Psoas muscle (tissue), 8 donors: Measurements from ENCODE around the gene DDAH2. TPM values are rescaled to one million over a fixed set of nuclear protein-coding genes. Genes with fewer than 3 reads are reported as not detected.

Experiments
- ATAC-seq, 4 donors: fragments of 200-7000 bp; cut with Tn5 transposase; one replicate each; pipeline ENCODE4 v1.9.1; 2020; ENCODE audit warnings: moderate library complexity in 3 of 4, mild to moderate bottlenecking in 2 of 4
- DNase-seq, 2 donors: peaks; one replicate each; pipeline ENCODE4 v3.0.0-alpha.2; 2020
- H3K27ac ChIP-seq: fragments of 200-600 bp; one replicate; pipeline ENCODE4 v1.8.0; 2022
- H3K27me3 ChIP-seq, 3 donors: fragments of 200-600 bp in 1 of 3; one replicate each; pipeline versions ENCODE4 v1.6.1 to v1.8.0; 2013 to 2022; ENCODE audit warnings: low read length in 2 of 3, mild to moderate bottlenecking in 2 of 3, moderate library complexity in 1 of 3; ENCODE audit not compliant: insufficient read depth in 3 of 3
- H3K36me3 ChIP-seq, 2 donors: fragments of 200-600 bp in 1 of 2; one replicate each; pipeline versions ENCODE4 v1.6.1 to v1.8.0; 2013 to 2022; ENCODE audit warnings: low read depth in 1 of 2, mild to moderate bottlenecking in 1 of 2, moderate library complexity in 1 of 2; ENCODE audit not compliant: insufficient read depth in 1 of 2
- H3K4me1 ChIP-seq: fragments of 200-600 bp; one replicate; pipeline ENCODE4 v1.8.0; 2022
- H3K4me3 ChIP-seq: fragments of 200-600 bp; one replicate; pipeline ENCODE4 v1.8.0; 2022; ENCODE audit warnings: mild to moderate bottlenecking
- H3K9me3 ChIP-seq: fragments of 200-600 bp; one replicate; pipeline ENCODE4 v1.8.0; 2022
- WGBS, 3 donors: extraction: QIAGEN DNeasy Blood & Tissue Kit; methylation state at CpG; one replicate each; pipeline versions ENCODE4 v1.1.6 to v1.1.7; 2013; 5-methylcytosine and 5-hydroxymethylcytosine counted together
- intact Hi-C, 2 donors: fragments of 100-400 bp; cut with DNase I; formaldehyde crosslinking; loops; one replicate each; pipeline versions ENCODE4 v1.11.0 to v1.14.2; 2022
- polyA plus RNA-seq, 3 donors: library from polyadenylated mRNA; stranded (reverse); fragments of 200-250 nt; gene quantifications; one replicate each; pipeline ENCODE4 v1.2.3, GENCODE V29; 2013
- total RNA-seq, 4 donors: library from RNA; stranded (reverse); fragmentation: NEBNext Ultra II Directional in 2 of 4; extraction: Animal tissue kit (Norgen Biotek cat#: 25700) in 2 of 4; gene quantifications; one replicate each; pipeline versions ENCODE4 v1.2.1 to v1.2.4, GENCODE V29; 2021 to 2023
- TF ChIP-seq, protein P1 (sequence below): fragments of 200-600 bp; IDR thresholded peaks from one replicate; pipeline ENCODE4 v1.8.0; 2022; ENCODE audit warnings: antibody characterized with exemption
- donor health status: healthy with polysubstance abuse.
- donor health status: DM: no; HTN: no; CAD: no; lungs with moderate emphysema.
- donor health status: Bipolar disorder and iron deficiency.
- donor health status: healthy.
- donor health status: DM: yes; HTN: yes; CAD: no.
- donor health status: DM: no; HTN: no; CAD: no.
- donor health status: DM: no; HTN: no; CAD: no.
- donor health status: DM: yes; HTN: yes; CAD: no.

The DDAH2 gene
- total and polyA plus RNA-seq, 7 donors: 6.3 to 16.2 (median 11.1) TPM

DNA sequence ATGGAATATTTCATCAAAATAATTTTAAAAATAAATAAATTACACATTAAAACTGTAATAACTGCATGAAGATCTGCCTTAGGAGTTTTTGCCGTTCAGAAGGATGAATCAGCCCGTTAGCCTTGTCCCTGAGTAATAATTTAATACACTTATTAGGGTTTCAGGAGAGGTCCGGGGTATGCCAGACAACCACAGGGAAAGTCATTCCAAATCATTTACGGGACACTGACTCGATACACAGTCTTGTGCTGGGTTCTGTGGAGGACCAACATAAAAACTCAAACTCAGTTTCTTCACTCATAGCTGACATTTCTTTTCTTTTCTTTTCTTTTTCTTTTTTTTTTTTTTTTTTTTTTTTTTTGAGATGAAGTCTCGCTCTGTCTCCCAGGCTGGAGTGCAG, 23.2 kb downstream of the DDAH2 start:
- H3K4me1 ChIP-seq: peaks cover 18% of the 10 kb centered on the region
- TF ChIP-seq, protein P1, sequence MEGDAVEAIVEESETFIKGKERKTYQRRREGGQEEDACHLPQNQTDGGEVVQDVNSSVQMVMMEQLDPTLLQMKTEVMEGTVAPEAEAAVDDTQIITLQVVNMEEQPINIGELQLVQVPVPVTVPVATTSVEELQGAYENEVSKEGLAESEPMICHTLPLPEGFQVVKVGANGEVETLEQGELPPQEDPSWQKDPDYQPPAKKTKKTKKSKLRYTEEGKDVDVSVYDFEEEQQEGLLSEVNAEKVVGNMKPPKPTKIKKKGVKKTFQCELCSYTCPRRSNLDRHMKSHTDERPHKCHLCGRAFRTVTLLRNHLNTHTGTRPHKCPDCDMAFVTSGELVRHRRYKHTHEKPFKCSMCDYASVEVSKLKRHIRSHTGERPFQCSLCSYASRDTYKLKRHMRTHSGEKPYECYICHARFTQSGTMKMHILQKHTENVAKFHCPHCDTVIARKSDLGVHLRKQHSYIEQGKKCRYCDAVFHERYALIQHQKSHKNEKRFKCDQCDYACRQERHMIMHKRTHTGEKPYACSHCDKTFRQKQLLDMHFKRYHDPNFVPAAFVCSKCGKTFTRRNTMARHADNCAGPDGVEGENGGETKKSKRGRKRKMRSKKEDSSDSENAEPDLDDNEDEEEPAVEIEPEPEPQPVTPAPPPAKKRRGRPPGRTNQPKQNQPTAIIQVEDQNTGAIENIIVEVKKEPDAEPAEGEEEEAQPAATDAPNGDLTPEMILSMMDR: no peak
- intact Hi-C loops: no loop called here
- no peak for ATAC-seq
- H3K27me3 ChIP-seq: no peaks in the 10 kb centered on the region
- H3K36me3 ChIP-seq: peaks cover 0 to 6% of the 10 kb centered on the region in 2 donors
- no peak overlapping the region for H3K4me3 ChIP-seq
- no peaks in the 10 kb centered on the region for H3K9me3 ChIP-seq
- no peak overlapping the region for H3K27ac ChIP-seq
- DNase-seq: no peak
- WGBS, 3 donors: 82 to 90% (median 87%) methylated on average over 6 of the region's 6 CpGs

DNA sequence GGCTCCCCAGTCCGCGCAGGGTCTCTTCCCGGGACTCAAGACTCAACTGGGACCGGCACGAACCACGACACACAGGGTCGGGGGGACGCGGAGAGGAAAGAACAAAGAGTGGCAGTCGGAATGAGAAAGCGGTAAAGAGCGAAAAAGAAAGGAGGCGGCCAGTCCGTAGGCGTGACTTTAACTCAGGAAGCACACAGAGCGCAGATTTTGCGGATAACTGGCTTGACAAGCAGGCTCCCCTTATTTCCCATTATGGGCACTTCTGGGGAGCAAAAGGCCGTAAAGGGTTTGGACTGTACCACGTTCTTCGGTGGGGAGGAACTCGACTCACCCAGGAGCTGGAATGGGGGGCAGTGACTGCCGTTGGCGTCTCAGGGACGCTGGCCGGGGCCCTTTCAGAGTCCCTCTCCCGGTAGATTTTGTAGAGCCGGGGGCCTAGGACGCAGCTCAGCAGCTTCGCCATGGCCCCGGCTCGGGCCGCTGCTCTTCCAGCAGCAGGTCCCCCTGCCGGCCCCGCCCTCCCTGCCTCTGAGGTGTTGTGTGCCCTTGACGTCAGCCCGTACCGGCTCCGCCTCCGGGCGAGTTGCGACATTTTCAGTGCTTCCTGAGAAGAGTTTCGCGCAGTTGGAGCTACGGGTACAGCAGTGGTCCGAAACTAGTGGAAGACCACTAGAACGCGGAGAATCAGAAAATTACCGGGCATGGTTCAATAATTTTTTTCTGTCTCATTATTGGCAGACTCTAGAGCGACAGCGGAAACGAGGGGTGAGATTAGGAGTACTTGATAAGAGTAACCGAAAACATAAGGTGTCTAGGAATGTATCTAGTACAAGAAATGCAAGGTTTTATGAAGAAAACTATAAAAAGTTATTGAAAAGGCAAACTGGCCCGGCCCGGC, 26.0 kb downstream of the DDAH2 start, which contains the start of gene ABHD16A:
Gene ABHD16A (minus strand): TSS at position 506 of the 898 bp plus-strand sequence. CDS start 43 bp downstream, at position 463.
- TF ChIP-seq, protein P1: peak; percentile 9
- ATAC-seq (peak; percentile 96 to 97 (median 96)), DNase-seq (peak; percentile 99)
- Histone ChIP-seq H3K27me3 (no peaks in the 10 kb centered on the region), H3K9me3 (no peaks in the 10 kb centered on the region), H3K4me3 (peak within 1 kb of the TSS; percentile 78), H3K36me3 (peaks cover 0 to 34% of the 10 kb centered on the region in 2 donors), H3K4me1 (peaks cover 28% of the 10 kb centered on the region), H3K27ac (peak within 1 kb of the TSS; percentile 98)
- intact Hi-C loops: no loop called here
- 1% methylated on average over 54 of the region's 54 CpGs for WGBS, 3 donors

DNA sequence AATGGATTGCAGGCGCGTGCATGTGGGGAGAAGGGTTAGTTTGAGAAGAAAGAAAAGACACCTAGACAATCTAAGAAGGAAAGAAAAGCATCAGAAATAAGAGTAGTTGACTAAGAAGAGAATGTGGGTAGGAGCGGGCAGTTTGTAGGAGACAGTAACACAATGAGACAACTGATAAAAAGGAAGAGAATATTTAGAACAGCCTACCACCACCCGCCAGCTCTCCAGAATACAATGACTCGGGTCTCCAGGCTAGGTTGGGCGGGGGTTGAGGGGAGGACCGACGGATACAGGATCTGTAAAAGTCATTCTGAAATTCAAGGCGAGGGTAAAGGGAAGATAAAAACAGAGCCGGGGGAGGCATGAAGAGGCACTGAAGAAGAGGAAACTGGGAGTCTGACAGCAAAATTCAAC, 26.7 kb downstream of the DDAH2 start:
- peak overlapping the region; percentile 98 for H3K27ac ChIP-seq
- no peaks in the 10 kb centered on the region for H3K9me3 ChIP-seq
- TF ChIP-seq, protein P1: no peak
- intact Hi-C loops: no loop called here
- WGBS, 3 donors: 0 to 1% (median 0%) methylated on average over 10 of the region's 10 CpGs
- H3K4me3 ChIP-seq: peak overlapping the region; percentile 78
- ATAC-seq (peak in 3 of 4 donors; percentile 0 to 12 (median 0)), DNase-seq (no peak)
- peaks cover 32% of the 10 kb centered on the region for H3K4me1 ChIP-seq
- H3K27me3 ChIP-seq: no peaks in the 10 kb centered on the region
- H3K36me3 ChIP-seq: peaks cover 0 to 40% of the 10 kb centered on the region in 2 donors

DNA sequence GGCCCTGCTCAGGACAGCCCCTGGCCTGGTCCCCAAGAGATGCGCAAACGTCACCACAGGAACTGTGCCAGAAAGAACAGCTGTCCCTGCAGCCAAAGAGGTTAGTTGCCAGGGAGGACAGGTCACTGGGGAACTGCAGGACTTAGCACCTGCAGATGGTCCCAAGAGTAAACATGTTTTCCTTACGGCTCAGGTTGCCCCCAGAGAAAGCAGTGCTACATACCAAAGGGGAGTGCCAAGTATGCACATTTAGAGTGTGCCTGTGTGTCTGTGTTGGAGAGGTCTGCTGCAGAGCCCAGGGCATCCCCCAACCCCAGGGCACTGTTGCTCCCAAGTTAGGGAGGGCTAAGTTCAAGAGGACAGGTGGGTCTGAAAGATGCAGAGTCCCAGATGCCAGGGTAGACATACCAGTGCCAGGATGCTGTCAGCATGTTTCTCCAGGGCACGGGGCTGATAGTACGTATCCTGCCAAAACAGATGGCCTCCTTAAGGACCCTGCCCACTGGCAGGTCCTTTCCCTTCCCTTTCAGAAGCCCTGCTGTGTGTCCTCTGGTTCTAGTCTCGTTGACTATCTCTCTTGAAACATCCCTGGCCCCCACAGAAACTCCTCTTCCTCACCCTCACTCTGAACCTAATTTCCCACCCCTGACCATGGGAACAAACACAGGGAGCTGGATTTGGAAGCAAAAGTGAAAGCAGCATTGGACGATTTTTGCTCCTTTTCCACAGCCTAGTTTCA, 27.3 kb downstream of the DDAH2 start:
- TF ChIP-seq, protein P1: no peak
- Histone ChIP-seq H3K27me3 (no peaks in the 10 kb centered on the region), H3K36me3 (peaks cover 0 to 46% of the 10 kb centered on the region in 2 donors), H3K27ac (peak overlapping the region; percentile 98), H3K4me1 (peaks cover 32% of the 10 kb centered on the region), H3K4me3 (peak overlapping the region; percentile 78), H3K9me3 (no peaks in the 10 kb centered on the region)
- intact Hi-C loops: no loop called here
- DNase-seq: peak; percentile 64 to 91
- 5 to 6% (median 6%) methylated on average over 7 of the region's 7 CpGs for WGBS, 3 donors
- ATAC-seq: peak; percentile 48 to 76 (median 69)
